GM13976 (cell line): ENCODE results near the gene BBS9.

Experiments used
- DNase-seq: peaks from one replicate; pipeline ENCODE4 v3.0.0; 2012; ENCODE audit warnings: low spot score
- in situ Hi-C: fragments of 300-500 bp; cut with MboI; formaldehyde crosslinking; loops from one replicate; pipeline ENCODE4 v1.12.0; 2022; ENCODE audit warnings: low sequenced_read_pairs, mixed read lengths, inconsistent platforms; ENCODE audit not compliant: unreplicated experiment
- TF ChIP-seq, protein P1 (sequence below): IDR thresholded peaks from 2 replicates; pipeline ENCODE4 v1.5.1; 2012; ENCODE audit warnings: borderline replicate concordance, mild to moderate bottlenecking; ENCODE audit not compliant: insufficient read depth; ENCODE audit errors: extremely low read depth, missing control alignments, control extremely low read depth

BBS9 gene

GRCh38 chr7:33327427-33327826 is 198.1 kb downstream of the BBS9 start:
- DNase-seq, result no peak
- TF ChIP-seq, protein P1, sequence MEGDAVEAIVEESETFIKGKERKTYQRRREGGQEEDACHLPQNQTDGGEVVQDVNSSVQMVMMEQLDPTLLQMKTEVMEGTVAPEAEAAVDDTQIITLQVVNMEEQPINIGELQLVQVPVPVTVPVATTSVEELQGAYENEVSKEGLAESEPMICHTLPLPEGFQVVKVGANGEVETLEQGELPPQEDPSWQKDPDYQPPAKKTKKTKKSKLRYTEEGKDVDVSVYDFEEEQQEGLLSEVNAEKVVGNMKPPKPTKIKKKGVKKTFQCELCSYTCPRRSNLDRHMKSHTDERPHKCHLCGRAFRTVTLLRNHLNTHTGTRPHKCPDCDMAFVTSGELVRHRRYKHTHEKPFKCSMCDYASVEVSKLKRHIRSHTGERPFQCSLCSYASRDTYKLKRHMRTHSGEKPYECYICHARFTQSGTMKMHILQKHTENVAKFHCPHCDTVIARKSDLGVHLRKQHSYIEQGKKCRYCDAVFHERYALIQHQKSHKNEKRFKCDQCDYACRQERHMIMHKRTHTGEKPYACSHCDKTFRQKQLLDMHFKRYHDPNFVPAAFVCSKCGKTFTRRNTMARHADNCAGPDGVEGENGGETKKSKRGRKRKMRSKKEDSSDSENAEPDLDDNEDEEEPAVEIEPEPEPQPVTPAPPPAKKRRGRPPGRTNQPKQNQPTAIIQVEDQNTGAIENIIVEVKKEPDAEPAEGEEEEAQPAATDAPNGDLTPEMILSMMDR, result no peak
- in situ Hi-C loops, result no loop called here

DNA sequence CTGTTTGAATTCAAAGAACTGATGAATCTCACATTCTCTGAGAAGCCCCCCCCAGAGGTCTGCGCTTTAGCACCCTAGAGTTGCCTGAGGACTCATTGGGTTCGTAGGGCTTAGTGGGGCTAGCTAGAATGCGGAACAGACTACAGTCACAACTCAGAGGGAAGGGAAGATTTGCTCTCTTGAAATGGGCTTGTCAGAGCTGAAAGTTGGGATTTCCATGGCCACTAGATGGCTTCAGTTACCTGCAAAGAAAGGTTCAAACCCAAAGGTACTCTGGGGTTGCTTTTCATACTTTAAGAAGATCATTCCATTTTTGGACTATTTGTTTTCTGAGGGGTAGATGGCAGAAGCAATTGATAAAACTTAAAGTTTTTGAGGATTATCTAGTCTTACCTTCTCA is 205.0 kb downstream of the BBS9 start:
- in situ Hi-C loops, result no loop called here
- DNase-seq, result no peak
- TF ChIP-seq, protein P1, result peak; percentile 26

DNA sequence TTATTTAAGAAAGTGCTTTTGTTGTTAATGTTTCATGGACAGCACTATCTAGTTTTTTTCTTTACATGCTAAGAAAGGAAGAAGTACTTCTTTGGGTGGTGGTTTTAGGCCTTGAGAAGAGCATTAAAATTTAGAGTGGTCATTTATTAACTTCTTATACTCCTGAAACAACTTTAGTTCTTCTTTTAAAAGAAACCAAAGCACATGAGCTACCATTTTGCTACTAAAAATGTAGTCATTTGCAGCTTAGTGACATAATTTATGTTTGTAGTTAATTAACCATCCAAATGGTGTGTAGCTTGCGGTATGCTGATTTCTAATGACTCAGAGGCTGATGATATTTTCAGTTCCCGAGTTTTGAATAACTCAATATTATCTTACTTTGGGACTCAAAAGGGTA is 207.5 kb downstream of the BBS9 start:
- in situ Hi-C loops, result no loop called here
- TF ChIP-seq, protein P1, result no peak
- DNase-seq, result no peak

DNA sequence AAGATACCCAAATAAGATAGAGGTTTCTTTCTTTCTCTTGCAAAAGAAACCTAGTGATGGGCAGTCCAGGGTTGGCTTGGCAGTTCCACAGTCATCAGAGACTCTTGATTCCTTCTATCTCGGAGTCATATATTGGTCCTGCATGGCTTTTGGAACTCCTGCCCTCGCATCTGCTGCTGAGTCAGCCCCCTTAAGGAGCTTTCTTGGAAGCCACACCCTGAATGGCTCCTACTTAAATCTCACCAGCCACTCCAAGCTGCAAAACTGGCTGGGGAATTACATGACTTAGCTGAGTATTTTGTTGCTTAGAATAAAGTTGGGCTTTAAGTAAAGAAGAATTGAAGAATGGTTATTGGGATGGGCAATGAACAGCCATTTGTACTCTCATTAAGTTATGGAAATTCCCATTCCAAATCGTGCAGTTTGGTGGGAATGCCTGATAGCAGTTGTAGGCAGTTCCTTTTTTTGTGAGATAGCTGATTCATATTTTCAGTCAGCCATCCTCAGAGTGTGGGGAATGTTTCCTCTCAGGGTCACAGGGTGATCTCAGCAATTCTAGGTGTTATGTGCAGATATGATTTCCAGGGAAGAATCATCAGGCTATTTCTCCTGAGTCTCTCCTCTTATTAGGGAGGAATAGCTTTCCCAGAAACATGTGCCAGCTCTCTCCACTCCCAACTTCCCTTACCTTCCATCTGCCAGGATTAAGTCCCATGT is 209.9 kb downstream of the BBS9 start:
- in situ Hi-C loops, result no loop called here
- DNase-seq, result no peak
- TF ChIP-seq, protein P1, result no peak

DNA sequence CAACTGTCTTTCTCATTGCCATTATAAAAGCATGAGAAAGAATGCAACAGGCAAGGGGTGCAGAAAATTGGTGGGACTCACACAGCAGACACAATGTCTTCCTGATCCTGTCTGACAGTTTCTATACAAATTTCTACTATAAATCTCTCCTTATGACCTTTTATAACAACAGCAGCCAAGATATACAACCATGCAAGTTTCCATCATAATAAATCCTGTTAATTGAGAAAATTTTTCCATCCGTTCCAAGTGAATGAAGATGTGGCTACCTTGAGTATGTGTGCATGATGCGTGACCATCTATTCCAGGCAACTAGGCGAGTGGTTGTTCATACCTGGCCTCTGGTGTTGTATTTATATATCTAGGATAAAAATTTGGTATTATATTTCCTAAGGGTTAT is 216.7 kb downstream of the BBS9 start:
- in situ Hi-C loops, result no loop called here
- DNase-seq, result no peak
- TF ChIP-seq, protein P1, result no peak

GRCh38 chr7:33350577-33350976 is 221.2 kb downstream of the BBS9 start:
- TF ChIP-seq, protein P1, result no peak
- in situ Hi-C loops, result no loop called here
- DNase-seq, result no peak
